SK-N-MC (cell line): ENCODE results near the gene LRRTM3.

ENCODE experiments used
- EZH2 ChIP-seq: fragments of 200-600 bp; sonication (generic); IDR thresholded peaks from one replicate; pipeline ENCODE4 v1.6.1; 2017; ENCODE audit warnings: antibody characterized with exemption
- POLR2AphosphoS5 ChIP-seq: IDR thresholded peaks from 2 replicates; pipeline ENCODE4 v1.6.1; 2012; ENCODE audit warnings: mild to moderate bottlenecking, low read depth, low read length, borderline replicate concordance

- TF ChIP-seq EZH2 (no peak), POLR2AphosphoS5 (no peak)
Observed at GRCh38 chr10:66880826-66881225, 45.0 kb upstream of the LRRTM3 start.
